Endometrial microvascular endothelial cells (primary cell): ENCODE results near the gene TNRC6C. TPM values are rescaled to one million over a fixed set of nuclear protein-coding genes. Genes with fewer than 3 reads are reported as not detected.
"Not testable (repeated sequence)": the region's sequence is repeated elsewhere in the genome, so short reads cannot be mapped to it uniquely, and the experiment has no call there.

Experiments
- in situ Hi-C: cut with HindIII; loops from 2 replicates; pipeline ENCODE4 v1.10.0; 2017; ENCODE audit warnings: low sequenced_read_pairs, low pct_unique_long_range_greater_than_20kb; ENCODE audit errors: inconsistent ontology term
- total RNA-seq: library from RNA; depleted of rRNA; stranded (reverse); fragments of >200 nt; gene quantifications from one replicate; pipeline ENCODE4 v1.2.3, GENCODE V29; 2015; ENCODE audit errors: inconsistent ontology term

Gene TNRC6C
- total RNA-seq, 1 donor from 2014 or later: 2.7 TPM

DNA sequence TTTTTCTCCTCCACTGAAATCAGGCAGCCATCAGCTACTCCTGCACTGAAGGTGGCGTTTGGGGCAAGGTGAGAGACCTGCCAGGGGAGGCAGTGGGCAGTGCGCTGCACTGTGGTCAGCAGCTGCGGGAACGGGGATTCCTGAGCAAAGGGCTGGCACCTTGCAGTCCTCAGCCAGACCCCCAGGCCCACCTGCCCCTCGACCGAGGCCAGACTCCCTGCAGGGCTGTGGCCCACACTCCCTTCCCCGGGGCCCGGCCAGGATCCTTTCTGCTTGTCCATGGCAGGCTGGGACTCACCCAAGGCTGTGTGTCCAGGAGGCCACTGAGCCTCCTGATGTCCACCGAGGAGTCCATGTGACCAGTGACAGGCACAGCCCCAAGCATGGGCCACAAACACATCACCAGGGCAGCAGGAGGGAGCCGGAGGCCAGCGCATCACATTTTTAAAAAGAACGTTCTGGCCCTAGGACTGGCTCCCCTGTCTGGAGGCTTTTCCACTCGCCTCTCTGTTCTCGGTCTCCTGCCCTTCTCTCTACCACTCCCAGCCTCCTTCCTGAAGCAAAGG is 28.5 kb upstream of the TNRC6C start:
- in situ Hi-C loops: no loop called here

GRCh38 chr17:77930780-77931768 is 27.4 kb upstream of the TNRC6C start:
- in situ Hi-C loops: no loop called here

- in situ Hi-C loops: no loop called here
These were observed 24.6 kb upstream of the TNRC6C start for GRCh38 chr17:77933777-77934398.

GRCh38 chr17:77935121-77935571 is 23.4 kb upstream of the TNRC6C start:
- in situ Hi-C loops: no loop called here

GRCh38 chr17:77935744-77936143 is 22.8 kb upstream of the TNRC6C start:
- in situ Hi-C loops: not testable (repeated sequence)

DNA sequence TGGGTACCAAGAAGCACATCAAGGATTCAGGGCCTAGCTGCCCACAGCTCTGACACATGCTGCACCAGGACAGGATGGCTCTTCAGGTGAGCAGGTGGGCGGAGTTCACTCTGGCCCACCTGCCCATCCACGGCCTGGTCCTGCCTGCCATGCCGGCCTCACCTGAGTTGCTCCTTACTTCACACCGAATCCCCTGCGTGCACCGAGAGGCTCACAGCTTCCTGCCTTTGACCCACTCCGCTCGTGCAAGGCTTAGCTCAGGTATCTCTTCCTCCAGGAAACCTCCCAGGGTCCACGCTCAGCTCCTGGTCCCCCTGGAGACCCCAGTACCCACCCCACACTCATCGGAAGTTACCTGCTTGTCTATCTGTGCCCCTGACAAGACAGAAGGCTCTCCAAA is 21.6 kb upstream of the TNRC6C start:
- in situ Hi-C loops: no loop called here

DNA sequence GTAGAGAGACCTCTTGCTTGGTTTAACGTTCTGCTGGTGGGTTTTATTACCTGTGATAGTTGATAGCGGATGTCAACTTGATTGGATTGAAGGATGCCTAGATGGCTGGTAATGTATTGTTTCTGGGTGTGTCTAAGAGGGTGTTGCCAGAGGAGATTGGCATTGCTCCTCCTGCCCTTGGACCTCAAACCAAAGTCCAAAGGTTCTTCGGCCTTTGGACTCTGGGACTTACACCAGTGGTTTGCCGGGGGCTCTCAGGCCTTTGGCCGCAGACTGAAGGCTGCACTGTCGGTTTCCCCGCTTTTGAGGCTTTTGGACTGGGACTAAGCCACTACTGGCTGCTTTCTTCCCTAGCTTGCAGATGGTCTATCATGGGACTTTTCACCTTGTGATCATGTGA is 17.5 kb upstream of the TNRC6C start:
- in situ Hi-C loops: no loop called here

- in situ Hi-C loops: no loop called here
These were observed 16.2 kb upstream of the TNRC6C start for GRCh38 chr17:77942112-77942988.

DNA sequence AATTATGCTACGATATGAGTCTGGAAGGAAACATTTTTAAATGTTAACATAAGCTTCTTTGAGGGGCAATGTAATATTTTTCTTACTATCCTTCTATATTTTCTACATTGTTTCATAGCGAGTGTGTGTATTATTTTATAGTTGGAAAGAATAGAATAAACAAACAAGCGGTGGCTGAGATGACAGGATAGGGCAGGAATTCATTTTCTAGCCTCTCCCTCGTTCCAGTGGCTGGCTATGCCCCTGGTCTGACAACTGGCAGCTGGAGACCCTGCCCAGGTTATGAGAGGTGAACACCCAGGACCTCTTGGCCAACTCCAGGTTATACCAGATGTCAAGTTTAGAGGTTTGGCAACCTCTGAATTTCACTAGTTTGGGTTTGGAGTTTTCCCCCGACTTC is 14.5 kb upstream of the TNRC6C start:
- in situ Hi-C loops: no loop called here

- in situ Hi-C loops: no loop called here
These were observed 13.9 kb upstream of the TNRC6C start for GRCh38 chr17:77944390-77945222.

DNA sequence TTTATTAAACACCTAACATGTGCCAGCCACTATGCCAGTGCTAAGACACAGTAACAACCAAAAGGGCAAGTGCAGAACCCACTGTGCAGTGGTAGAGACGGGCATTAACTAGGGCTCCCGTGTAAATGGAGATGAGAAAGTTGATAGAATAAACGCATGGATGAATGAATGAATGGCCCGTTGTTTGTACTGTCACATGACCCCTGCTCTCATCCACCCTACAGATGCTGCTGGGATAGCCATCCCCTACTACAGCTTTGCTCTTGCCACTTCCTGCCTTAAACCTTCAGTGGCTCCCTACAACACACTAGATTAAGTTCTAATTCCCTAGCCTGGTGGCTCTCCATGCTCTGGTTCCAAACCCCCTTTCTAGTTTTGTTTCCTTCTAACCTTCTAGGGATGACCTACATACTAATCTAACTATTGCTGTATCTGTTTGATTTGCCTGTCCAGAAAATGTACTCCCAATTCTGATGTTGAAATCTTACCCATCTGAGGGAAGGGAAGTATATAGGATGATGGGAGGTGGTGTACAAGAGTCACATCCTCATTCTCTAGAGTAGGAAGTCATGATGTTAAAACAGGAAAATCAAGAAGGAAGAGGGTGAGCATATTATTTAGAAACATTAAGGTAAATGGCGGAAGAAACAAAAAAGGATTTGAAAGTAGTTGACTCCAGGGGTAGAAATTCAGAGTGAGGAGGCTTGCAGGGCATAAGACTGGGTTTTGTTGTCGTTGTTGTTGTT is 11.4 kb upstream of the TNRC6C start:
- in situ Hi-C loops: no loop called here

DNA sequence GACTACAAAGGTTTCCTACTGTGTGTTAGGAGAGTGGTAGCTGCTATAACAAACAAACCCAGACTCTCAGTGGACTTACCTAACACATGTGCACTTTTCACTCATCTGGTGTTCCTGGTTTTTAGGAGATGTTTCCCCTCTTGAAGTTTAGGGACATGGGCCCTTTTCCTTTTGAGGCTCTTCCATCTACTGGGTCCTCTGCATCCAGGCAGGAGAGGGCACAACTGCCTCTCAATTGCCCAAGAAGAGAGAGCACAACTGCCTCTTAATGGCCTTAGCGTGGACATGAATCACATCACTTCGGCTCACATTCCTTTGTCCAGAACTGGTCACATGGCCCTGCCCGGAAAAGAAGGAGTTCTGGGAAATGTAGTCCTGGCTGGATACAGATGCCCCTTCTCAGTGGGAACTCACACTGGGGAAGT is 9.8 kb upstream of the TNRC6C start:
- in situ Hi-C loops: no loop called here

DNA sequence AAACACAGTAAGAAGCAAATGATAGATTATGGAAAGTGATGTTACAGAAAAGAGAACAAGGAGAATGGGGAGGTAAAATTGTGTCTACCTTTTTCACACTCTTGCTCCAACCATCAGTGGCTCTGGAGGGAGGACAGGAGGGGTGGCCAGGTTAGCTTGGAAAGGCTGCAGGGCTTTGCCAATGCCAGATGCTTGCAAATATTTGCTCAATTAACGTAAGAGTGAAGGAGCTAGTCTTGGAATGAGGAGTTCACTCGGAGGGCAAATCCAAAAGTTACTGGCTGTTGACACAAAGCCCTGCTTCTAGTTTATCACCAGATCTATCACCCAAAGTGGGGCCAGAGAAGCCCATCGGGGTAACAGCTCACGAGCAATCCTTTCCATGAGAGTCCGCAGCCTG is 7.4 kb upstream of the TNRC6C start:
- in situ Hi-C loops: no loop called here

- in situ Hi-C loops: no loop called here
These were observed 6.1 kb upstream of the TNRC6C start for GRCh38 chr17:77952368-77952767.

GRCh38 chr17:77957235-77957856 is 1.2 kb upstream of the TNRC6C start:
- in situ Hi-C loops: no loop called here

- in situ Hi-C loops: no loop called here
These were observed 218 bp downstream of the TNRC6C start for GRCh38 chr17:77958716-77959125.
